K562 (cell line): Measurements from ENCODE around the gene RNF187. TPM values are rescaled to one million over a fixed set of nuclear protein-coding genes. Genes with fewer than 3 reads are reported as not detected.

Experiments
- ATAC-seq: fragments of 200-7000 bp; cut with Tn5 transposase; 3 replicates; pipeline ENCODE4 v1.9.1; 2020; ENCODE audit warnings: moderate library complexity
- BruUV-seq: library from RNA; stranded (reverse); fragments of 400-500 nt; replicated peaks from 2 replicates; lab custom pipeline; 2021; lab: Mats Ljungman, UMichigan
- CTCF ChIA-PET: fragments of 300-600 bp; formaldehyde crosslinking; extraction: SDS; loops from one replicate; lab custom pipeline; 2021; ENCODE audit warnings: low intra/inter-chr PET ratio; lab: Yijun Ruan, JAX
- POLR2A ChIA-PET: fragments of 300-600, 350-650 bp; sonication (Branson Sonifier 250); formaldehyde crosslinking; extraction: SDS; loops from one replicate; lab custom pipeline; 2021; ENCODE audit warnings: antibody characterized with exemption, inconsistent platforms; lab: Yijun Ruan, JAX
- DNase-seq, 4 experiments: peaks; one replicate each; pipeline versions ENCODE4 v3.0.0 to v3.0.0-alpha.2; 2011 to 2018; ENCODE audit warnings: low spot score in 3 of 4, mixed read lengths in 3 of 4; ENCODE audit errors: extremely low read depth in 1 of 4
- FAIRE-seq: peaks from 2 replicates; lab custom pipeline; 2011; peaks lifted over from hg19 to GRCh38; lab: Jason Lieb, UNC
- H2AFZ ChIP-seq: 2 replicates; pipeline ENCODE4 v1.6.0; 2011; ENCODE audit warnings: low read depth, low read length, control low read depth, inconsistent platforms
- H3K27ac ChIP-seq: fragments of 200-600 bp; 3 replicates; pipeline ENCODE4 v1.8.0; 2011; ENCODE audit warnings: low read depth, mild to moderate bottlenecking, control low read depth, inconsistent platforms, low read length, moderate library complexity, mixed read lengths; ENCODE audit errors: extremely low read depth
- H3K27me3 ChIP-seq, 2 experiments: fragments of 300-600 bp in 1 of 2; 2 replicates in 1 of 2; 3 replicates in 1 of 2; pipeline versions ENCODE4 v1.6.0 to v1.8.0; 2011; ENCODE audit warnings: inconsistent platforms in 2 of 2, low read length in 2 of 2, mild to moderate bottlenecking in 1 of 2, mixed read lengths in 1 of 2, moderate library complexity in 1 of 2; ENCODE audit not compliant: control insufficient read depth in 2 of 2, insufficient read depth in 2 of 2
- H3K36me3 ChIP-seq: fragments of 300-600 bp; 3 replicates; pipeline ENCODE4 v1.8.0; 2011; ENCODE audit warnings: mild to moderate bottlenecking, low read length, inconsistent platforms; ENCODE audit not compliant: control insufficient read depth, insufficient read depth
- H3K4me1 ChIP-seq, 2 experiments: fragments of 200-600 bp in 1 of 2; replicated peaks in 1 of 2; 2 replicates in 1 of 2; 3 replicates in 1 of 2; pipeline versions ENCODE4 v1.5.1 to v1.8.0; 2011; ENCODE audit warnings: inconsistent platforms in 2 of 2, low read length in 2 of 2, mild to moderate bottlenecking in 1 of 2, mixed read lengths in 1 of 2, moderate library complexity in 1 of 2; ENCODE audit not compliant: control insufficient read depth in 2 of 2, insufficient read depth in 2 of 2
- H3K4me2 ChIP-seq: 2 replicates; pipeline ENCODE4 v1.6.1; 2011; ENCODE audit warnings: low read length, control low read depth, inconsistent platforms, mixed read lengths; ENCODE audit not compliant: insufficient read depth
- H3K4me3 ChIP-seq: fragments of 200-600 bp; sonication (generic), shearing (Covaris generic); 2 replicates; pipeline ENCODE4 v1.5.1; 2016; ENCODE audit warnings: control low read depth, inconsistent platforms
- H3K79me2 ChIP-seq: fragments of 200-600 bp; 3 replicates; pipeline ENCODE4 v1.8.0; 2011; ENCODE audit warnings: low read length, inconsistent platforms; ENCODE audit not compliant: control insufficient read depth, insufficient read depth
- H3K9ac ChIP-seq, 2 experiments: 2 replicates each; pipeline versions ENCODE4 v1.6.0 to v1.6.1; 2011; ENCODE audit warnings: low read depth in 2 of 2, low read length in 2 of 2, control low read depth in 1 of 2, inconsistent platforms in 1 of 2, mild to moderate bottlenecking in 1 of 2, mixed read lengths in 1 of 2; ENCODE audit not compliant: insufficient read depth in 1 of 2
- H3K9me1 ChIP-seq: one replicate; pipeline ENCODE4 v1.6.0; 2011; ENCODE audit warnings: inconsistent platforms, mild to moderate bottlenecking, low read length, moderate library complexity; ENCODE audit not compliant: control insufficient read depth, insufficient read depth
- H3K9me3 ChIP-seq: replicated peaks from 2 replicates; pipeline ENCODE4 v1.5.1; 2011; ENCODE audit warnings: low read depth, low read length, inconsistent platforms; ENCODE audit not compliant: control insufficient read depth, insufficient read depth
- H4K20me1 ChIP-seq: replicated peaks from 2 replicates; pipeline ENCODE4 v1.6.1; 2011; ENCODE audit warnings: low read length, inconsistent platforms, mixed read lengths; ENCODE audit not compliant: control insufficient read depth, insufficient read depth
- ADNP ChIP-seq: fragments of 200-800 bp; sonication (Bioruptor generic); IDR thresholded peaks from 2 replicates; pipeline ENCODE4 v1.6.1; 2016; ENCODE audit warnings: missing genetic modification characterization, missing compliant biosample characterization
- BCOR ChIP-seq: fragments of 450-650 bp; IDR thresholded peaks from 2 replicates; pipeline ENCODE4 v1.6.1; 2016
- ESRRB ChIP-seq: fragments of 250-450 bp; sonication (Bioruptor Pico); IDR thresholded peaks from 2 replicates; pipeline ENCODE4 v1.5.0; 2020; ENCODE audit warnings: mild to moderate bottlenecking, moderate library complexity, borderline replicate concordance
- FOXJ2 ChIP-seq: fragments of 200-800 bp; sonication (Bioruptor generic); IDR thresholded peaks from 2 replicates; pipeline ENCODE4 v1.6.1; 2016; ENCODE audit warnings: missing genetic modification characterization, missing compliant biosample characterization
- FOXJ3 ChIP-seq: sonication (generic); formaldehyde crosslinking; IDR thresholded peaks from 2 replicates; pipeline ENCODE4 v1.4.0; 2020; ENCODE audit warnings: mild to moderate bottlenecking, missing genetic modification reagents
- FOXP1 ChIP-seq: sonication (generic); formaldehyde crosslinking; IDR thresholded peaks from 2 replicates; pipeline ENCODE4 v1.8.0; 2022; ENCODE audit warnings: mild to moderate bottlenecking, missing genetic modification reagents
- KAT2B ChIP-seq: IDR thresholded peaks from one replicate; pipeline ENCODE4 v1.6.1; 2012; ENCODE audit warnings: low read depth, mild to moderate bottlenecking, control low read depth, inconsistent platforms, low read length, moderate library complexity
- NCOA4 ChIP-seq: fragments of 450-650 bp; IDR thresholded peaks from 2 replicates; pipeline ENCODE4 v1.6.1; 2018; ENCODE audit warnings: mild to moderate bottlenecking; ENCODE audit not compliant: partially characterized antibody
- NCOR1 ChIP-seq: fragments of 450-650 bp; IDR thresholded peaks from 2 replicates; pipeline ENCODE4 v1.6.1; 2016; ENCODE audit warnings: mild to moderate bottlenecking, moderate library complexity
- NFE2L1 ChIP-seq: fragments of 450-650 bp; IDR thresholded peaks from 2 replicates; pipeline ENCODE4 v1.6.1; 2016; ENCODE audit warnings: missing genetic modification characterization, low read depth, mild to moderate bottlenecking, missing compliant biosample characterization, moderate library complexity, borderline replicate concordance
- POLR2B ChIP-seq: fragments of 450-650 bp; IDR thresholded peaks from 2 replicates; pipeline ENCODE4 v1.6.1; 2018; ENCODE audit warnings: low read depth; ENCODE audit not compliant: partially characterized antibody
- POU5F1 ChIP-seq: fragments of 150-350 bp; IDR thresholded peaks from 2 replicates; pipeline ENCODE4 v1.6.1; 2014; ENCODE audit warnings: borderline replicate concordance, low read length, low read depth, mild to moderate bottlenecking; ENCODE audit not compliant: partially characterized antibody
- PPARD ChIP-seq: fragments of 250-450 bp; sonication (Bioruptor Pico); IDR thresholded peaks from 2 replicates; pipeline ENCODE4 v1.8.0; 2022; ENCODE audit warnings: inconsistent platforms, mild to moderate bottlenecking, moderate library complexity
- PYGO2 ChIP-seq: fragments of 450-650 bp; IDR thresholded peaks from 2 replicates; pipeline ENCODE4 v1.6.1; 2016; ENCODE audit warnings: mild to moderate bottlenecking, missing genetic modification characterization, moderate library complexity, missing compliant biosample characterization
- RFX7 ChIP-seq: fragments of 250-450 bp; sonication (Bioruptor Pico); IDR thresholded peaks from 2 replicates; pipeline ENCODE4 v1.5.1; 2021; ENCODE audit warnings: mild to moderate bottlenecking
- SMAD4 ChIP-seq: fragments of 250-450 bp; sonication (Bioruptor Pico); conservative IDR thresholded peaks from 2 replicates; pipeline ENCODE4 v1.8.0; 2021; ENCODE audit warnings: inconsistent platforms, mild to moderate bottlenecking, moderate library complexity
- SOX6 ChIP-seq: fragments of 450-650 bp; IDR thresholded peaks from 2 replicates; pipeline ENCODE4 v1.6.1; 2014; ENCODE audit warnings: mild to moderate bottlenecking
- SRSF7 ChIP-seq: fragments of 200-400 bp; formaldehyde crosslinking; optimal IDR thresholded peaks from 2 replicates; pipeline ENCODE3; 2017; ENCODE audit warnings: mild to moderate bottlenecking, low read depth, low read length
- TAF9B ChIP-seq: fragments of 450-650 bp; IDR thresholded peaks from 2 replicates; pipeline ENCODE4 v1.6.1; 2018; ENCODE audit warnings: mild to moderate bottlenecking; ENCODE audit not compliant: partially characterized antibody
- TFAM ChIP-seq: fragments of 250-450 bp; sonication (Bioruptor Pico); conservative IDR thresholded peaks from 2 replicates; pipeline ENCODE4 v1.5.0; 2021; ENCODE audit warnings: mild to moderate bottlenecking, moderate library complexity
- ZBTB1 ChIP-seq: sonication (generic); formaldehyde crosslinking; IDR thresholded peaks from 2 replicates; pipeline ENCODE4 v1.8.1; 2023; ENCODE audit warnings: missing genetic modification reagents, low read depth, mild to moderate bottlenecking, borderline replicate concordance
- ZBTB7A ChIP-seq: IDR thresholded peaks from 2 replicates; pipeline ENCODE4 v1.6.1; 2011; ENCODE audit warnings: low read depth, mild to moderate bottlenecking, low read length, moderate library complexity, borderline replicate concordance; ENCODE audit not compliant: control insufficient read depth
- ZNF121 ChIP-seq: sonication (generic); formaldehyde crosslinking; conservative IDR thresholded peaks from 2 replicates; pipeline ENCODE4 v1.8.0; 2022; ENCODE audit warnings: missing genetic modification reagents
- ZNF23 ChIP-seq: fragments of 250-450 bp; sonication (Bioruptor Pico); IDR thresholded peaks from 2 replicates; pipeline ENCODE4 v1.4.0; 2020; ENCODE audit warnings: mild to moderate bottlenecking
- ZNF347 ChIP-seq: fragments of 450-650 bp; formaldehyde crosslinking; IDR thresholded peaks from 2 replicates; pipeline ENCODE4 v1.4.0; 2020; ENCODE audit warnings: low read depth, mild to moderate bottlenecking, moderate library complexity
- ZNF444 ChIP-seq: fragments of 250-450 bp; sonication (Bioruptor Pico); IDR thresholded peaks from 2 replicates; pipeline ENCODE4 v1.4.0; 2020; ENCODE audit warnings: mild to moderate bottlenecking, moderate library complexity
- ZNF445 ChIP-seq: fragments of 250-450 bp; sonication (Bioruptor Pico); IDR thresholded peaks from 2 replicates; pipeline ENCODE4 v1.4.0; 2020; ENCODE audit warnings: low read depth, mild to moderate bottlenecking, moderate library complexity
- ZZZ3 ChIP-seq: fragments of 450-650 bp; IDR thresholded peaks from 2 replicates; pipeline ENCODE4 v1.6.1; 2016; ENCODE audit warnings: antibody characterized with exemption, mild to moderate bottlenecking, moderate library complexity
- WGBS: fragments of 100-300 bp; shearing (Covaris generic); methylation state at CpG from one replicate; pipeline ENCODE4 v1.1.6; 2016; ENCODE audit warnings: low coverage, mixed read lengths; ENCODE audit not compliant: insufficient coverage; ENCODE audit errors: missing lambda C conversion rate; 5-methylcytosine and 5-hydroxymethylcytosine counted together
- in situ Hi-C: fragments of 300-500 bp; cut with MboI; formaldehyde crosslinking; loops from 4 replicates; pipeline ENCODE4 v1.15.0; 2018; ENCODE audit warnings: inconsistent platforms, mixed read lengths
- intact Hi-C: fragments of 100-400 bp; cut with micrococcal nuclease; formaldehyde crosslinking; loops from 2 replicates; pipeline ENCODE4 v1.14.2; 2022
- polyA plus RNA-seq, 8 experiments: library from polyadenylated mRNA; depleted of rRNA in 4 of 8; stranded (reverse) in 5 of 8; unstranded in 3 of 8; fragments of >200 nt; fragmentation: Nextera tagmentation in 2 of 8; fragmentation: Illumina TruSeq in 1 of 8; extraction: Ambion mirVana in 2 of 8; extraction: Trizol in 1 of 8; gene quantifications; 2 replicates each; pipeline versions ENCODE4 v1.2.1 to v1.2.3, GENCODE V29; 2011 to 2014; ENCODE audit warnings: inconsistent platforms in 1 of 8, missing spikeins in 1 of 8
- total RNA-seq, 7 experiments: library from RNA; depleted of rRNA in 6 of 7; stranded (reverse); fragments of >200 nt in 6 of 7; fragmentation: Illumina TruSeq in 2 of 7; extraction: Trizol in 2 of 7; gene quantifications; 2 replicates each; pipeline versions ENCODE4 v1.2.1 to v1.2.3, GENCODE V29; 2011 to 2021; ENCODE audit warnings: low replicate concordance in 1 of 7

RNF187 gene
- total and polyA plus RNA-seq, 9 of the 15 experiments (the other 6 are each of a cell fraction or from before 2014, with no cell fraction given), result 2.3 to 119 (median 41.9) TPM

DNA sequence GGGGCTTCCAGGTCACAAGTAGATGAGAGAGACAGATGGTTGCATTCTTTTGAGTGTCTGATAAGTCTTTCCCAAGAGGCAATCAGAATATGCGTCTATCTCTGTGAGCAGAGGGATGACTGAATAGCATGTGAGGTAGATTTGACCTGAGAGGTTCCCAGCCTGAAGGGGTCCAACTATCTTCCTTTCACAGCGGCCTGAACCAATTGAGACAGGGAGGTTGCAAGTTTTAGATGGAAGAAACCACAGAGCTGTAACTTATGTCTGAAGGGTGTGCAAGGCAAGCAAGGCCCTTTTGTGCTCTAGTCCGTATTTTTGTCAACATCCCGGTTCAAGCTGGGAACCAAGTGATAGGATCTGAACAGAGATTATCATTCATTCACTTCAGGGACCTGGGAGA lies 9.9 kb upstream of the RNF187 start (continued):
- TF ChIP-seq NFE2L1, result no peak
- TF ChIP-seq ZBTB7A, result no peak
- 0 out of 2 replicates have a peak, but pooled peaks have one; percentile 15 for TF ChIP-seq FOXP1 (CRISPR knock-in tag)
- no peak for TF ChIP-seq KAT2B
- TF ChIP-seq ESRRB, result no peak
- TF ChIP-seq SRSF7, result no peak
- 0 out of 2 replicates have a peak, but pooled peaks have one; percentile 13 for TF ChIP-seq SMAD4 (CRISPR knock-in tag)
- TF ChIP-seq ZNF347 (CRISPR knock-in tag), result no peak
- TF ChIP-seq NCOR1, result peak; percentile 69
- TF ChIP-seq, all 486 proteins: peak for 34

DNA sequence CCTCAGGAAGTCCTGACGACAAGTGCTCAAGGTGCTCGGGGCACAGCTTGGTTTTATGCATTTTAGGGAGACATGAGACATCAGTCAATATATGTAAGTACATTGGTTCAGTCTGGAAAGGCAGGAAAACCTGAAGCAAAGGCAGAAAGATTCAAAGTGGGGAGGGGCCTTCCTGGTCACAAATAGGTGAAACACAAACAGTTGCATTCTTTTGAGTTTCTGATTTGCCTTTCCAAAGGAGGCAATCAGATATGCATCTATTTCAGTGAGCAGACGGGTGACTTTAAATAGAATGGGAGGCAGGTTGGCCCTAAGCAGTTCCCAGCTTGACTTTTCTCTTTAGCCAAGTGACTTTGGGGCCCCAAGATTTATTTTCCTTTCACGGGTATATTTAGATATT lies 8.9 kb upstream of the RNF187 start:
- no peak for FAIRE-seq
- in situ Hi-C loops, result no loop called here

More for the DNA sequence above, 8.9 kb upstream of the RNF187 start:
- H3K9me3 ChIP-seq, result no peaks in the 10 kb centered on the region
- DNase-seq, result no peak
- ChIA-PET POLR2A (interaction anchor here (1.1 kb wide), 1 partner anchor 10 kb away, joined by 3 read pairs; no protein-coding TSS in a partner anchor), CTCF (no interaction called here)
- H2AFZ ChIP-seq, result no peak overlapping the region
- no TSS peak for BruUV-seq
- no peaks in the 10 kb centered on the region for H3K79me2 ChIP-seq
- intact Hi-C loops, result no loop called here
- H3K36me3 ChIP-seq, result no peaks in the 10 kb centered on the region
- H3K4me2 ChIP-seq, result no peak overlapping the region
- no peaks in the 10 kb centered on the region for H4K20me1 ChIP-seq
- H3K9ac ChIP-seq, result no peak overlapping the region
- no peak for ATAC-seq
- no peaks in the 10 kb centered on the region for H3K27me3 ChIP-seq
- WGBS, result 35% methylated on average over 4 of the region's 4 CpGs
- H3K4me3 ChIP-seq, result no peak overlapping the region
- H3K27ac ChIP-seq, result no peak overlapping the region
- H3K4me1 ChIP-seq, result peaks cover 12 to 34% of the 10 kb centered on the region in 2 experiments
- TF ChIP-seq FOXJ3 (no peak), POU5F1 (no peak), ZBTB1 (no peak), PYGO2 (no peak), FOXJ2 (tag) (no peak), ZNF121 (no peak), ADNP (no peak), BCOR (no peak), TAF9B (no peak), ZZZ3 (no peak), NCOA4 (no peak), ZNF444 (CRISPR knock-in tag) (no peak), ZNF23 (no peak), PPARD (no peak), RFX7 (CRISPR knock-in tag) (no peak), POLR2B (no peak), ZNF445 (no peak), TFAM (no peak), SOX6 (no peak)
- H3K9me1 ChIP-seq, result no peaks in the 10 kb centered on the region
